Measurements from ENCODE around the gene IL23R. TPM values are rescaled to one million over a fixed set of nuclear protein-coding genes. Genes with fewer than 3 reads are reported as not detected.
"Not testable (repeated sequence)": the region's sequence is repeated elsewhere in the genome, so short reads cannot be mapped to it uniquely, and the experiment has no call there.

IL23R gene
- total RNA-seq, 3 donors from 2014 or later (not counting 1 experiment from before 2014, with no cell fraction given), result 0.31 to 0.55 (median 0.34) TPM

GRCh38 chr1:67135354-67135753, 30.9 kb upstream of the IL23R start:
- no peak for ATAC-seq
- no peaks in the 10 kb centered on the region for H3K9me3 Mint-ChIP-seq
- H3K27me3 Mint-ChIP-seq (ENCODE audit: low read depth in 2 of 2), result peaks cover 5 to 11% of the 10 kb centered on the region in 2 donors
- no peak overlapping the region for H3K27ac Mint-ChIP-seq
- no peak overlapping the region for H3K4me3 Mint-ChIP-seq
- Histone ChIP-seq H3K9me3 (ENCODE audit: control insufficient read depth, insufficient read depth, low read length) (no peaks in the 10 kb centered on the region), H3K27ac (ENCODE audit: low read length) (no peak overlapping the region), H3K4me3 (ENCODE audit: low read length) (no peak overlapping the region), H3K36me3 (ENCODE audit: control insufficient read depth, insufficient read depth, low read length) (no peaks in the 10 kb centered on the region), H3K27me3 (ENCODE audit: control insufficient read depth, insufficient read depth, low read length) (peaks cover 4% of the 10 kb centered on the region), H3K4me1 (ENCODE audit: control insufficient read depth, insufficient read depth, low read length) (peaks cover 8% of the 10 kb centered on the region)
- 74% methylated on average over 2 of the region's 2 CpGs for whole genome bisulfite sequencing (ENCODE audit: insufficient coverage)
- no peak for TF ChIP-seq CTCF (IDR thresholded peaks at IDR 0.05)
- DNase-seq, result no peak
- no peaks in the 10 kb centered on the region for H3K36me3 Mint-ChIP-seq
- peaks cover 7% of the 10 kb centered on the region in 2 donors for H3K4me1 Mint-ChIP-seq
- intact Hi-C loops (cut with micrococcal nuclease), result no loop called here

GRCh38 chr1:67137307-67137753, 28.9 kb upstream of the IL23R start:
- Histone ChIP-seq H3K4me3 (ENCODE audit: low read length) (no peak overlapping the region), H3K4me1 (ENCODE audit: control insufficient read depth, insufficient read depth, low read length) (peaks cover 8% of the 10 kb centered on the region), H3K36me3 (ENCODE audit: control insufficient read depth, insufficient read depth, low read length) (no peaks in the 10 kb centered on the region), H3K27ac (ENCODE audit: low read length) (no peak overlapping the region), H3K27me3 (ENCODE audit: control insufficient read depth, insufficient read depth, low read length) (peaks cover 4% of the 10 kb centered on the region), H3K9me3 (ENCODE audit: control insufficient read depth, insufficient read depth, low read length) (no peaks in the 10 kb centered on the region)
- Mint-ChIP-seq H3K36me3 (no peaks in the 10 kb centered on the region), H3K27ac (no peak overlapping the region), H3K9me3 (no peaks in the 10 kb centered on the region), H3K27me3 (ENCODE audit: low read depth in 2 of 2) (peaks cover 5 to 11% of the 10 kb centered on the region in 2 donors), H3K4me1 (peaks cover 7% of the 10 kb centered on the region in 2 donors), H3K4me3 (no peak overlapping the region)
- ATAC-seq (no peak), DNase-seq (no peak)
- TF ChIP-seq CTCF (IDR thresholded peaks at IDR 0.05), result no peak
- WGBS (ENCODE audit: insufficient coverage), result 98% methylated on average over 4 of the region's 4 CpGs
- intact Hi-C loops (cut with micrococcal nuclease), result no loop called here

- H3K4me1 Mint-ChIP-seq, result peaks cover 7 to 16% of the 10 kb centered on the region in 2 donors
- Histone ChIP-seq H3K4me1 (ENCODE audit: control insufficient read depth, insufficient read depth, low read length) (peaks cover 8% of the 10 kb centered on the region), H3K36me3 (ENCODE audit: control insufficient read depth, insufficient read depth, low read length) (no peaks in the 10 kb centered on the region), H3K4me3 (ENCODE audit: low read length) (no peak overlapping the region), H3K9me3 (ENCODE audit: control insufficient read depth, insufficient read depth, low read length) (no peaks in the 10 kb centered on the region), H3K27ac (ENCODE audit: low read length) (no peak overlapping the region), H3K27me3 (ENCODE audit: control insufficient read depth, insufficient read depth, low read length) (peaks cover 4% of the 10 kb centered on the region)
- H3K9me3 Mint-ChIP-seq, result no peaks in the 10 kb centered on the region
- no peak for DNase-seq
- no peaks in the 10 kb centered on the region for H3K36me3 Mint-ChIP-seq
- 91% methylated on average over 2 of the region's 3 CpGs for WGBS (ENCODE audit: insufficient coverage)
- H3K27ac Mint-ChIP-seq, result no peak overlapping the region
- no peak for ATAC-seq
- intact Hi-C loops (cut with micrococcal nuclease), result no loop called here
- TF ChIP-seq CTCF (IDR thresholded peaks at IDR 0.05), result no peak
- no peak overlapping the region for H3K4me3 Mint-ChIP-seq
- H3K27me3 Mint-ChIP-seq (ENCODE audit: low read depth in 2 of 2), result peaks cover 5 to 11% of the 10 kb centered on the region in 2 donors
These were observed 27.3 kb upstream of the IL23R start for GRCh38 chr1:67138813-67139499.

GRCh38 chr1:67140460-67140859, 25.8 kb upstream of the IL23R start:
- Histone ChIP-seq H3K4me1 (ENCODE audit: control insufficient read depth, insufficient read depth, low read length) (no peaks in the 10 kb centered on the region), H3K36me3 (ENCODE audit: control insufficient read depth, insufficient read depth, low read length) (no peaks in the 10 kb centered on the region), H3K4me3 (ENCODE audit: low read length) (no peak overlapping the region), H3K27ac (ENCODE audit: low read length) (no peak overlapping the region), H3K27me3 (ENCODE audit: control insufficient read depth, insufficient read depth, low read length) (no peaks in the 10 kb centered on the region), H3K9me3 (ENCODE audit: control insufficient read depth, insufficient read depth, low read length) (no peaks in the 10 kb centered on the region)
- TF ChIP-seq CTCF (IDR thresholded peaks at IDR 0.05), result no peak
- ATAC-seq (no peak), DNase-seq (no peak)
- no peaks in the 10 kb centered on the region for H3K9me3 Mint-ChIP-seq
- intact Hi-C loops (cut with micrococcal nuclease), result no loop called here
- H3K27me3 Mint-ChIP-seq (ENCODE audit: low read depth in 2 of 2), result peaks cover 0 to 2% of the 10 kb centered on the region in 2 donors
- H3K4me1 Mint-ChIP-seq, result peaks cover 4 to 14% of the 10 kb centered on the region in 2 donors
- WGBS (ENCODE audit: insufficient coverage), result no CpG with 5 or more reads among the region's 2 CpGs
- no peak overlapping the region for H3K27ac Mint-ChIP-seq
- no peaks in the 10 kb centered on the region for H3K36me3 Mint-ChIP-seq
- no peak overlapping the region for H3K4me3 Mint-ChIP-seq

- H3K4me1 ChIP-seq (ENCODE audit: control insufficient read depth, insufficient read depth, low read length); H3K9me3 ChIP-seq (ENCODE audit: control insufficient read depth, insufficient read depth, low read length); H3K36me3 ChIP-seq (ENCODE audit: control insufficient read depth, insufficient read depth, low read length); H3K27ac Mint-ChIP-seq; ATAC-seq; intact Hi-C loops (cut with micrococcal nuclease); H3K9me3 Mint-ChIP-seq; H3K27me3 Mint-ChIP-seq (ENCODE audit: low read depth in 2 of 2); H3K27me3 ChIP-seq (ENCODE audit: control insufficient read depth, insufficient read depth, low read length); H3K4me3 Mint-ChIP-seq; H3K4me3 ChIP-seq (ENCODE audit: low read length); H3K27ac ChIP-seq (ENCODE audit: low read length); DNase-seq; H3K36me3 Mint-ChIP-seq: not testable (repeated sequence)
- 75% methylated on average over 1 of the region's 3 CpGs for WGBS (ENCODE audit: insufficient coverage)
- H3K4me1 Mint-ChIP-seq, result peaks cover 13 to 24% of the 10 kb centered on the region in 2 donors
These were observed 24.4 kb upstream of the IL23R start for GRCh38 chr1:67141832-67142231.

Measured in natural killer cell (primary cell).